HG03280 (cell line): Measurements from ENCODE around the gene ACTL8.

Experiments used
- ATAC-seq: cut with Tn5 transposase; IDR thresholded peaks from one replicate; pipeline ENCODE4 v1.9.1; 2021; ENCODE audit warnings: mild to moderate bottlenecking, moderate library complexity; ENCODE audit not compliant: unreplicated experiment

Gene ACTL8

GRCh38 chr1:17755120-17755519 is at the start of gene ACTL8:
TSS of gene ACTL8 (plus strand) at chr1:17755333. CDS start at chr1:17823009, 67,676 bp downstream.
- ATAC-seq = no peak

GRCh38 chr1:17706445-17706844 is 48.7 kb upstream of the ACTL8 start:
- no peak for ATAC-seq

- no peak for ATAC-seq
Measured at GRCh38 chr1:17709981-17710380, 45.2 kb upstream of the ACTL8 start.

- ATAC-seq = no peak
Measured at GRCh38 chr1:17710889-17711576, 44.1 kb upstream of the ACTL8 start.

GRCh38 chr1:17711577-17711910 is 43.6 kb upstream of the ACTL8 start:
- no peak for ATAC-seq

- ATAC-seq = no peak
Measured at GRCh38 chr1:17711941-17712340, 43.2 kb upstream of the ACTL8 start.

GRCh38 chr1:17713993-17714392 is 41.1 kb upstream of the ACTL8 start:
- ATAC-seq = no peak

- no peak for ATAC-seq
Measured at GRCh38 chr1:17717594-17718535, 37.3 kb upstream of the ACTL8 start.

GRCh38 chr1:17719874-17720273 is 35.3 kb upstream of the ACTL8 start:
- ATAC-seq = no peak

- no peak for ATAC-seq
Measured at GRCh38 chr1:17721444-17721843, 33.7 kb upstream of the ACTL8 start.

- ATAC-seq = no peak
Measured at GRCh38 chr1:17723684-17724083, 31.4 kb upstream of the ACTL8 start.

GRCh38 chr1:17724150-17724549 is 31.0 kb upstream of the ACTL8 start:
- no peak for ATAC-seq

GRCh38 chr1:17725084-17725719 is 29.9 kb upstream of the ACTL8 start:
- ATAC-seq = no peak

GRCh38 chr1:17725811-17726582 is 29.1 kb upstream of the ACTL8 start:
- no peak for ATAC-seq

- no peak for ATAC-seq
Measured at GRCh38 chr1:17728123-17728712, 26.9 kb upstream of the ACTL8 start.

- no peak for ATAC-seq
Measured at GRCh38 chr1:17729248-17729647, 25.9 kb upstream of the ACTL8 start.

GRCh38 chr1:17729909-17730308 is 25.2 kb upstream of the ACTL8 start:
- ATAC-seq = no peak

- ATAC-seq = no peak
Measured at GRCh38 chr1:17731460-17731859, 23.7 kb upstream of the ACTL8 start.

- ATAC-seq = no peak
Measured at GRCh38 chr1:17732475-17732874, 22.7 kb upstream of the ACTL8 start.

GRCh38 chr1:17733661-17734060 is 21.5 kb upstream of the ACTL8 start:
- no peak for ATAC-seq

GRCh38 chr1:17734609-17735008 is 20.5 kb upstream of the ACTL8 start:
- no peak for ATAC-seq
